Gastroesophageal sphincter (tissue), 4 donors: ENCODE data around the gene ACSS1. TPM values are rescaled to one million over a fixed set of nuclear protein-coding genes. Genes with fewer than 3 reads are reported as not detected.
A peak's percentile ranks its signal among the peaks of the same experiment; 100 is the strongest.

ENCODE experiments used
- ATAC-seq: fragments of 150-250 bp; one replicate; pipeline ENCODE4 v1.9.1; 2016; ENCODE audit warnings: mild to moderate bottlenecking, moderate library complexity
- H3K27ac ChIP-seq, 4 donors: fragments of 200-600 bp; sonication (generic) in 3 of 4; 1 replicate in 3 of 4; 2 replicates in 1 of 4; pipeline ENCODE4 v1.5.1; 2016 to 2019
- H3K27me3 ChIP-seq: fragments of 200-600 bp; sonication (generic); one replicate; pipeline ENCODE4 v1.5.1; 2019
- H3K36me3 ChIP-seq, 2 donors: fragments of 200-600 bp; sonication (generic); one replicate each; pipeline ENCODE4 v1.5.1; 2019; ENCODE audit warnings: control low read depth in 1 of 2
- H3K4me1 ChIP-seq, 3 donors: fragments of 200-600 bp; sonication (generic); 1 replicate in 2 of 3; 2 replicates in 1 of 3; pipeline ENCODE4 v1.5.1; 2016 to 2019; ENCODE audit warnings: control low read depth in 2 of 3
- H3K4me3 ChIP-seq, 2 donors: fragments of 200-600 bp; sonication (generic); one replicate each; pipeline ENCODE4 v1.5.1; 2019; ENCODE audit warnings: mild to moderate bottlenecking in 1 of 2, moderate library complexity in 1 of 2
- H3K9me3 ChIP-seq, 3 donors: fragments of 200-600 bp; sonication (generic); one replicate each; pipeline ENCODE4 v1.5.1; 2017 to 2019; ENCODE audit warnings: control low read depth in 2 of 3
- EP300 ChIP-seq: sonication (generic); formaldehyde crosslinking; IDR thresholded peaks from one replicate; pipeline ENCODE4 v1.6.1; 2017; ENCODE audit warnings: antibody characterized with exemption, mild to moderate bottlenecking
- POLR2A ChIP-seq, 2 donors: fragments of 450-650 bp; IDR thresholded peaks; one replicate each; pipeline ENCODE4 v1.6.1; 2017; ENCODE audit warnings: antibody characterized with exemption in 2 of 2, mild to moderate bottlenecking in 2 of 2, moderate library complexity in 1 of 2
- POLR2AphosphoS5 ChIP-seq: sonication (generic); formaldehyde crosslinking; IDR thresholded peaks from one replicate; pipeline ENCODE4 v1.6.1; 2017; ENCODE audit warnings: antibody characterized with exemption
- WGBS, 2 donors: methylation state at CpG; one replicate each; pipeline ENCODE4 v1.1.5; 2018; ENCODE audit warnings: low coverage in 1 of 2; 5-methylcytosine and 5-hydroxymethylcytosine counted together
- total RNA-seq, 4 donors: library from RNA; depleted of rRNA; stranded (reverse); fragments of >200 nt; gene quantifications; one replicate each; pipeline ENCODE4 v1.1.0, GENCODE V29; 2016
- TF ChIP-seq, protein P1 (sequence below), 4 experiments: fragments of 200-600 bp in 2 of 4; fragments of 450-650 bp in 2 of 4; sonication (generic) in 1 of 4; IDR thresholded peaks; one replicate each; pipeline ENCODE4 v1.5.1; 2017 to 2019; ENCODE audit warnings: antibody characterized with exemption in 4 of 4, mild to moderate bottlenecking in 2 of 4, moderate library complexity in 2 of 4

The ACSS1 gene
- total RNA-seq, 4 donors from 2014 or later: 44.7 to 105 (median 61.6) TPM

DNA sequence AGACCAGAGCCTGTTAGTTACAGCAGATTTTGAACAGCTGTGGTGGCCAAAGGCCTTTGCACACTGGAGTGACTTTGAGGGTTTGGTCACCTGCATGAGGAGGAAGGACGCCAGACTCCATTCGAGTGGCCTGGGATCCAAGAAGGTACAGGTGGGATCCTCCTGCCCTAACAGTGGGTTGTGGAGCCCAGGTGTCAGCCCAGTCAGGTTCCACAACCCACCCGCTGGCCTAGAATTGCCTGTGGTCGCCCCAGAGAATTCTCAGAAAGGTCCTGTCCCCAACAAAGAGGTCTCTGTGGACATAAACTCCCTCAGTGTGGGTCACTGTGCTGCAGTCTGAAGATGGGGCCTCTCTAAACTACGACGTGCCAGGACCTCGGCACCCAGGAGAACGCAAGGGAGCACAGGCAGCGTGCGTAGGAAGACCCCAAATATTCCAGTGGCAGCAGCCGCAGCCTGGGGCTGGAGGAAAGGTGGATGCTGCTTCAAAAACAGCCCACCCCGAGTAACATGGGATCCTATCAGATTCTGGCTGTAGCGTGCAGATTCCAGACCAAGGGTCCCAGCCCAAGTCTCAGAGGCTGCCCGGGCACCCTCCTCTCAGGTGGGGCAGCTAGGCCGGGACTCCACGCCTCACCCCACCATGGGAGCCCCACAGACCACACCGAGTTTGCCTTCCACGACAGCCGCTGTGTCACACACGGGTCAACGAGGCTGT is 16.0 kb downstream of the ACSS1 start:
- Histone ChIP-seq H3K27me3 (no peaks in the 10 kb centered on the region), H3K4me1 (peaks cover 10 to 100% (median 81%) of the 10 kb centered on the region in 3 donors)
- WGBS, 2 donors: no CpG with 5 or more reads among the region's 21 CpGs

GRCh38 chr20:25040438-25040831 is 17.5 kb downstream of the ACSS1 start:
- Histone ChIP-seq H3K4me3 (no peak overlapping the region), H3K27me3 (no peaks in the 10 kb centered on the region), H3K9me3 (no peaks in the 10 kb centered on the region), H3K36me3 (peaks cover 0 to 6% of the 10 kb centered on the region in 2 donors), H3K27ac (peak overlapping the region; percentile 70 to 92 (median 87)), H3K4me1 (peaks cover 10 to 100% (median 95%) of the 10 kb centered on the region in 3 donors)
- TF ChIP-seq, protein P1, sequence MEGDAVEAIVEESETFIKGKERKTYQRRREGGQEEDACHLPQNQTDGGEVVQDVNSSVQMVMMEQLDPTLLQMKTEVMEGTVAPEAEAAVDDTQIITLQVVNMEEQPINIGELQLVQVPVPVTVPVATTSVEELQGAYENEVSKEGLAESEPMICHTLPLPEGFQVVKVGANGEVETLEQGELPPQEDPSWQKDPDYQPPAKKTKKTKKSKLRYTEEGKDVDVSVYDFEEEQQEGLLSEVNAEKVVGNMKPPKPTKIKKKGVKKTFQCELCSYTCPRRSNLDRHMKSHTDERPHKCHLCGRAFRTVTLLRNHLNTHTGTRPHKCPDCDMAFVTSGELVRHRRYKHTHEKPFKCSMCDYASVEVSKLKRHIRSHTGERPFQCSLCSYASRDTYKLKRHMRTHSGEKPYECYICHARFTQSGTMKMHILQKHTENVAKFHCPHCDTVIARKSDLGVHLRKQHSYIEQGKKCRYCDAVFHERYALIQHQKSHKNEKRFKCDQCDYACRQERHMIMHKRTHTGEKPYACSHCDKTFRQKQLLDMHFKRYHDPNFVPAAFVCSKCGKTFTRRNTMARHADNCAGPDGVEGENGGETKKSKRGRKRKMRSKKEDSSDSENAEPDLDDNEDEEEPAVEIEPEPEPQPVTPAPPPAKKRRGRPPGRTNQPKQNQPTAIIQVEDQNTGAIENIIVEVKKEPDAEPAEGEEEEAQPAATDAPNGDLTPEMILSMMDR (IDR thresholded peaks at IDR 0.05): no peak
- TF ChIP-seq POLR2AphosphoS5: peak; percentile 70
- ATAC-seq: peak; percentile 46
- 15 to 20% methylated on average over 2 to 3 of the region's 6 CpGs for WGBS, 2 donors

More for the DNA sequence above, 16.0 kb downstream of the ACSS1 start:
- Histone ChIP-seq H3K27ac (peak overlapping the region in 3 of 4 donors; percentile 86 to 92 (median 88)), H3K9me3 (no peaks in the 10 kb centered on the region), H3K36me3 (peaks cover 0 to 22% of the 10 kb centered on the region in 2 donors), H3K4me3 (no peak overlapping the region)
- ATAC-seq: no peak
- TF ChIP-seq, protein P1 (IDR thresholded peaks at IDR 0.05): no peak
- no peak for TF ChIP-seq POLR2AphosphoS5
- no peak for TF ChIP-seq EP300
- no peak for TF ChIP-seq POLR2A (IDR thresholded peaks at IDR 0.05)

GRCh38 chr20:25039697-25040437 is 18.1 kb downstream of the ACSS1 start:
- TF ChIP-seq, protein P1 (IDR thresholded peaks at IDR 0.05): peak in 2 of 4 experiments; percentile 43 to 49
- TF ChIP-seq POLR2A (IDR thresholded peaks at IDR 0.05): no peak
- peak; percentile 99 for TF ChIP-seq POLR2AphosphoS5
- H3K27me3 ChIP-seq: no peaks in the 10 kb centered on the region
- WGBS, 2 donors: 8% methylated on average over 4 of the region's 9 CpGs; no CpG with 5 or more reads in 1 of the 2 donors
- H3K27ac ChIP-seq: peak overlapping the region; percentile 83 to 92 (median 87)
- H3K9me3 ChIP-seq: no peaks in the 10 kb centered on the region
- H3K36me3 ChIP-seq: peaks cover 0 to under 1% of the 10 kb centered on the region in 2 donors
- H3K4me1 ChIP-seq: peaks cover 10 to 100% (median 97%) of the 10 kb centered on the region in 3 donors
- H3K4me3 ChIP-seq: no peak overlapping the region
- ATAC-seq: peak; percentile 95

GRCh38 chr20:25038591-25039015 is 19.3 kb downstream of the ACSS1 start:
- Histone ChIP-seq H3K4me1 (peaks cover 11 to 99% (median 93%) of the 10 kb centered on the region in 3 donors), H3K27me3 (no peaks in the 10 kb centered on the region), H3K4me3 (no peak overlapping the region), H3K36me3 (no peaks in the 10 kb centered on the region), H3K9me3 (no peaks in the 10 kb centered on the region), H3K27ac (peak overlapping the region; percentile 83 to 92 (median 87))
- 50 to 85% methylated on average over 2 to 3 of the region's 6 CpGs for WGBS, 2 donors
- no peak for ATAC-seq
- no peak for TF ChIP-seq POLR2A (IDR thresholded peaks at IDR 0.05)
- TF ChIP-seq EP300: no peak
- no peak for TF ChIP-seq POLR2AphosphoS5
- TF ChIP-seq, protein P1 (IDR thresholded peaks at IDR 0.05): no peak
